GM23338 (cell line): Measurements from ENCODE around the gene OSBPL10. TPM values are rescaled to one million over a fixed set of nuclear protein-coding genes. Genes with fewer than 3 reads are reported as not detected.

Experiments used
- ATAC-seq: fragments of 200-7000 bp; cut with Tn5 transposase; 3 replicates; pipeline ENCODE4 v1.9.1; 2020
- DNase-seq: peaks from one replicate; pipeline ENCODE4 v3.0.0-alpha.2; 2015; ENCODE audit warnings: low spot score
- H2AFZ ChIP-seq: fragments of 200-600 bp; sonication (generic); 2 replicates; pipeline ENCODE4 v1.8.0; 2016; ENCODE audit warnings: antibody characterized with exemption, mild to moderate bottlenecking, moderate library complexity
- H3F3A ChIP-seq: fragments of 200-600 bp; sonication (generic); replicated peaks from 2 replicates; pipeline ENCODE4 v1.8.0; 2017; ENCODE audit warnings: antibody characterized with exemption, mixed run types, low read depth
- H3K27ac ChIP-seq: fragments of 200-600 bp; sonication (generic); 2 replicates; pipeline ENCODE4 v1.6.1; 2016; ENCODE audit warnings: low read depth
- H3K27me3 ChIP-seq: fragments of 200-600 bp; sonication (generic); 2 replicates; pipeline ENCODE4 v1.8.0; 2016; ENCODE audit warnings: mild to moderate bottlenecking, mixed run types, moderate library complexity; ENCODE audit not compliant: insufficient read depth
- H3K36me3 ChIP-seq: fragments of 200-600 bp; sonication (generic); 2 replicates; pipeline ENCODE4 v1.8.0; 2016; ENCODE audit warnings: mild to moderate bottlenecking; ENCODE audit not compliant: insufficient read depth
- H3K4me1 ChIP-seq: fragments of 200-600 bp; sonication (generic); 2 replicates; pipeline ENCODE4 v1.8.0; 2016; ENCODE audit warnings: mild to moderate bottlenecking, moderate library complexity; ENCODE audit not compliant: insufficient read depth
- H3K4me2 ChIP-seq: fragments of 200-600 bp; sonication (generic); 2 replicates; pipeline ENCODE4 v1.7.1; 2017; ENCODE audit warnings: mixed run types
- H3K4me3 ChIP-seq: fragments of 200-600 bp; sonication (generic); 2 replicates; pipeline ENCODE4 v1.6.1; 2016; ENCODE audit warnings: mixed run types
- H3K79me2 ChIP-seq: fragments of 200-600 bp; sonication (generic); replicated peaks from 2 replicates; pipeline ENCODE4 v1.8.0; 2017; ENCODE audit warnings: mild to moderate bottlenecking; ENCODE audit not compliant: insufficient read depth
- H3K9me2 ChIP-seq: fragments of 200-600 bp; sonication (generic); 2 replicates; pipeline ENCODE4 v1.8.0; 2017; ENCODE audit not compliant: insufficient read depth
- H4K20me1 ChIP-seq: fragments of 200-600 bp; sonication (generic); replicated peaks from 2 replicates; pipeline ENCODE4 v1.8.0; 2017; ENCODE audit warnings: mild to moderate bottlenecking; ENCODE audit not compliant: insufficient read depth
- H3K27ac Mint-ChIP-seq: 2 replicates; pipeline ENCODE4 v1.8.0; 2020; ENCODE audit warnings: inconsistent platforms, mild to moderate bottlenecking, moderate library complexity, mixed read lengths
- H3K27me3 Mint-ChIP-seq: 3 replicates; pipeline ENCODE4 v1.8.0; 2022; ENCODE audit warnings: low read depth, mild to moderate bottlenecking, moderate library complexity, mixed read lengths, inconsistent platforms; ENCODE audit not compliant: insufficient read depth, poor library complexity
- H3K36me3 Mint-ChIP-seq: 3 replicates; pipeline ENCODE4 v1.8.0; 2021; ENCODE audit warnings: low read depth, mild to moderate bottlenecking, inconsistent platforms, moderate library complexity, mixed read lengths
- H3K4me1 Mint-ChIP-seq: 3 replicates; pipeline ENCODE4 v1.8.0; 2020; ENCODE audit warnings: mild to moderate bottlenecking, inconsistent platforms, mixed read lengths
- H3K4me3 Mint-ChIP-seq: 3 replicates; pipeline ENCODE4 v1.8.0; 2021; ENCODE audit warnings: moderate library complexity, mild to moderate bottlenecking, inconsistent platforms, mixed read lengths
- H3K9me3 Mint-ChIP-seq: 3 replicates; pipeline ENCODE4 v1.8.0; 2020; ENCODE audit warnings: moderate library complexity, mild to moderate bottlenecking, inconsistent platforms, mixed read lengths
- EZH2phosphoT487 ChIP-seq: fragments of 200-600 bp; sonication (generic); IDR thresholded peaks from one replicate; pipeline ENCODE4 v1.8.1; 2018; ENCODE audit warnings: antibody characterized with exemption; ENCODE audit not compliant: unreplicated experiment
- JUNB ChIP-seq: IDR thresholded peaks from one replicate; pipeline ENCODE4 v1.6.1; 2016; ENCODE audit warnings: antibody characterized with exemption; ENCODE audit not compliant: unreplicated experiment
- NANOG ChIP-seq: IDR thresholded peaks from 2 replicates; pipeline ENCODE4 v1.6.1; 2016; ENCODE audit warnings: antibody characterized with exemption, borderline replicate concordance
- ZNF331 ChIP-seq: fragments of 250-450 bp; sonication (Bioruptor Pico); IDR thresholded peaks from 2 replicates; pipeline ENCODE4 v1.5.0; 2020; ENCODE audit warnings: low read depth, mild to moderate bottlenecking, moderate library complexity
- polyA plus RNA-seq: library from polyadenylated mRNA; unstranded; fragments of >200 nt; fragmentation: Nextera tagmentation; extraction: Ambion mirVana; gene quantifications from 2 replicates; pipeline ENCODE4 v1.2.1, GENCODE V29; 2016
- total RNA-seq: library from RNA; depleted of rRNA; stranded (reverse); fragments of >200 nt; shearing (Covaris generic); gene quantifications from 2 replicates; pipeline ENCODE4 v1.2.3, GENCODE V29; 2014
- TF ChIP-seq, protein P1 (sequence below), 2 experiments: fragments of 200-600 bp in 1 of 2; sonication (generic) in 1 of 2; conservative IDR thresholded peaks; 2 replicates each; pipeline versions ENCODE4 v1.5.1 to v1.6.1; 2016 to 2017; ENCODE audit warnings: antibody characterized with exemption in 2 of 2, low read depth in 2 of 2, mild to moderate bottlenecking in 2 of 2, moderate library complexity in 1 of 2
- TF ChIP-seq, protein P2 (sequence below): IDR thresholded peaks from 2 replicates; pipeline ENCODE4 v1.6.1; 2016; ENCODE audit warnings: antibody characterized with exemption
- TF ChIP-seq, protein P3 (sequence below): IDR thresholded peaks from one replicate; pipeline ENCODE4 v1.6.1; 2018; ENCODE audit warnings: antibody characterized with exemption; ENCODE audit not compliant: unreplicated experiment

OSBPL10 gene
- total and polyA plus RNA-seq, 2 experiments from 2014 or later = 23.8 to 149 TPM

DNA sequence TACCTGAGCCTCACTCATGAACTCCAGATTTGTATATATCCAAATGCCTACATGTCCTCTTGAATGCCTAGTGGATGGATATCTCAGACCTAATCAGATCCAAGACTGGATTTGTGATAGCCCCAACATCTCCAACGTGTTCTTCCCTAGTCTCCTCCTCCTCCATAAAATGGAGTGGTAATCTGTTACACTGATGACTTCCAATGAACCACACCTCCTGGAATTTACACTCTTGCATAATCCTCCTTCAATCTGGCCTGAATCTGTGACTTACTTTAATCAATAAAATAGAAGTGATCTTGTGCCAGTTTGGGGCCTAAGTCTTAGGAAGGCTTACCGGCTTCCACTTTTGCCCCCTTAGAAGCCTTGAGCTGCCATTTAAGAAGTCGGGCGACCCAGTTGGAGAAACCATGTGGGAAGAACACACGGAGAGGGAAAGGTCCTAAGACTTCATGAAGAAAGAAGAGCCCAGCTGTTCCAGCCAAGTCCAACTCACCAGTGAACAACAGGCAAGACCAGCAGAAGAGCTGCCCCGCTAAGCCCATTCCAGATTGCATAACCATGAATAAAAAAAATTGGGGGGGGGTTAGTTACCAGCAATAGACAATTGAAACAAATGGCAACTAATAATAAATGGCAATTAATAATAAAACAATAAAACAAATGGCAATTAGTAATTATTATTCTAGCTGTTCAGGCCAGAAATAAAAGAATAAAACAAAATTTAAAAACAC is 284.1 kb downstream of the OSBPL10 start:
- TF ChIP-seq, protein P1, sequence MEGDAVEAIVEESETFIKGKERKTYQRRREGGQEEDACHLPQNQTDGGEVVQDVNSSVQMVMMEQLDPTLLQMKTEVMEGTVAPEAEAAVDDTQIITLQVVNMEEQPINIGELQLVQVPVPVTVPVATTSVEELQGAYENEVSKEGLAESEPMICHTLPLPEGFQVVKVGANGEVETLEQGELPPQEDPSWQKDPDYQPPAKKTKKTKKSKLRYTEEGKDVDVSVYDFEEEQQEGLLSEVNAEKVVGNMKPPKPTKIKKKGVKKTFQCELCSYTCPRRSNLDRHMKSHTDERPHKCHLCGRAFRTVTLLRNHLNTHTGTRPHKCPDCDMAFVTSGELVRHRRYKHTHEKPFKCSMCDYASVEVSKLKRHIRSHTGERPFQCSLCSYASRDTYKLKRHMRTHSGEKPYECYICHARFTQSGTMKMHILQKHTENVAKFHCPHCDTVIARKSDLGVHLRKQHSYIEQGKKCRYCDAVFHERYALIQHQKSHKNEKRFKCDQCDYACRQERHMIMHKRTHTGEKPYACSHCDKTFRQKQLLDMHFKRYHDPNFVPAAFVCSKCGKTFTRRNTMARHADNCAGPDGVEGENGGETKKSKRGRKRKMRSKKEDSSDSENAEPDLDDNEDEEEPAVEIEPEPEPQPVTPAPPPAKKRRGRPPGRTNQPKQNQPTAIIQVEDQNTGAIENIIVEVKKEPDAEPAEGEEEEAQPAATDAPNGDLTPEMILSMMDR (conservative IDR thresholded peaks at IDR 0.05; ENCODE audit: low read depth in 2 of 2) = no peak
- TF ChIP-seq ZNF331 (CRISPR knock-in tag) = peak; percentile 85
- Histone ChIP-seq H3K36me3 (0 out of 2 replicates have a peak, but pooled peaks cover 22% of the 10 kb centered on the region), H3K9me2 (peaks cover 18% of the 10 kb centered on the region; the same call in 1 of the 2 replicates), H3K79me2 (peaks cover 16% of the 10 kb centered on the region), H3K4me2 (no peak overlapping the region), H2AFZ (no peak overlapping the region), H3K27ac (no peak overlapping the region), H3K27me3 (no peaks in the 10 kb centered on the region), H3F3A (no peaks in the 10 kb centered on the region), H3K4me3 (no peak overlapping the region), H3K4me1 (peaks cover 10% of the 10 kb centered on the region), H4K20me1 (no peaks in the 10 kb centered on the region)
- Mint-ChIP-seq H3K9me3 (no peaks in the 10 kb centered on the region; the same call in 2 of the 3 replicates), H3K27ac (no peak overlapping the region), H3K36me3 (peaks cover 43% of the 10 kb centered on the region), H3K27me3 (peaks cover 7% of the 10 kb centered on the region), H3K4me1 (no peaks in the 10 kb centered on the region), H3K4me3 (no peak overlapping the region)
- DNase-seq (no peak), ATAC-seq (no peak)

DNA sequence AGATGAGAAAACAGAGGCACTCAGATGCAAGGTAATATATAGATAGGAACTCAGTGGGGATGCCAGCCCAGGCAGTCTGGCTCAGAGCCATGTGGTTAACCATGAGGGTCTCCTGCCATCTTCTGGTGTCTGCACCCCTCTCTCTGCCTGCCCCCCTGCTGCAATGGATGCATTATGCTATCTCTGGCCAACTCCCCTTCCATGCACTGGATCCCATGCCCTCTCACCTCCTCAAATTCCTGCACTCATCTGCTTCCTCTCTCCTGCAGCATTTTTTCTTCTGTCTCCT is 285.1 kb downstream of the OSBPL10 start:
- no peaks in the 10 kb centered on the region for H3K4me1 Mint-ChIP-seq
- Histone ChIP-seq H3K79me2 (peaks cover 16% of the 10 kb centered on the region), H2AFZ (no peak overlapping the region), H3K27me3 (no peaks in the 10 kb centered on the region), H3K4me1 (peaks cover 10% of the 10 kb centered on the region), H3K9me2 (peaks cover 18% of the 10 kb centered on the region; the same call in 1 of the 2 replicates), H4K20me1 (no peaks in the 10 kb centered on the region), H3K4me3 (no peak overlapping the region), H3F3A (no peaks in the 10 kb centered on the region), H3K36me3 (peaks cover 26% of the 10 kb centered on the region; the same call in 1 of the 2 replicates), H3K4me2 (no peak overlapping the region), H3K27ac (no peak overlapping the region)
- H3K36me3 Mint-ChIP-seq = peaks cover 42% of the 10 kb centered on the region
- no peak overlapping the region for H3K27ac Mint-ChIP-seq
- no peak; the same call in 2 of the 3 replicates for ATAC-seq
- DNase-seq = no peak
- H3K9me3 Mint-ChIP-seq = peaks cover under 1% of the 10 kb centered on the region; the same call in 1 of the 3 replicates
- TF ChIP-seq NANOG (no peak), EZH2phosphoT487 (no peak), JUNB (no peak), ZNF331 (CRISPR knock-in tag) (no peak)
- TF ChIP-seq, protein P2, sequence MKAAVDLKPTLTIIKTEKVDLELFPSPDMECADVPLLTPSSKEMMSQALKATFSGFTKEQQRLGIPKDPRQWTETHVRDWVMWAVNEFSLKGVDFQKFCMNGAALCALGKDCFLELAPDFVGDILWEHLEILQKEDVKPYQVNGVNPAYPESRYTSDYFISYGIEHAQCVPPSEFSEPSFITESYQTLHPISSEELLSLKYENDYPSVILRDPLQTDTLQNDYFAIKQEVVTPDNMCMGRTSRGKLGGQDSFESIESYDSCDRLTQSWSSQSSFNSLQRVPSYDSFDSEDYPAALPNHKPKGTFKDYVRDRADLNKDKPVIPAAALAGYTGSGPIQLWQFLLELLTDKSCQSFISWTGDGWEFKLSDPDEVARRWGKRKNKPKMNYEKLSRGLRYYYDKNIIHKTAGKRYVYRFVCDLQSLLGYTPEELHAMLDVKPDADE = no peak
- TF ChIP-seq, protein P3, sequence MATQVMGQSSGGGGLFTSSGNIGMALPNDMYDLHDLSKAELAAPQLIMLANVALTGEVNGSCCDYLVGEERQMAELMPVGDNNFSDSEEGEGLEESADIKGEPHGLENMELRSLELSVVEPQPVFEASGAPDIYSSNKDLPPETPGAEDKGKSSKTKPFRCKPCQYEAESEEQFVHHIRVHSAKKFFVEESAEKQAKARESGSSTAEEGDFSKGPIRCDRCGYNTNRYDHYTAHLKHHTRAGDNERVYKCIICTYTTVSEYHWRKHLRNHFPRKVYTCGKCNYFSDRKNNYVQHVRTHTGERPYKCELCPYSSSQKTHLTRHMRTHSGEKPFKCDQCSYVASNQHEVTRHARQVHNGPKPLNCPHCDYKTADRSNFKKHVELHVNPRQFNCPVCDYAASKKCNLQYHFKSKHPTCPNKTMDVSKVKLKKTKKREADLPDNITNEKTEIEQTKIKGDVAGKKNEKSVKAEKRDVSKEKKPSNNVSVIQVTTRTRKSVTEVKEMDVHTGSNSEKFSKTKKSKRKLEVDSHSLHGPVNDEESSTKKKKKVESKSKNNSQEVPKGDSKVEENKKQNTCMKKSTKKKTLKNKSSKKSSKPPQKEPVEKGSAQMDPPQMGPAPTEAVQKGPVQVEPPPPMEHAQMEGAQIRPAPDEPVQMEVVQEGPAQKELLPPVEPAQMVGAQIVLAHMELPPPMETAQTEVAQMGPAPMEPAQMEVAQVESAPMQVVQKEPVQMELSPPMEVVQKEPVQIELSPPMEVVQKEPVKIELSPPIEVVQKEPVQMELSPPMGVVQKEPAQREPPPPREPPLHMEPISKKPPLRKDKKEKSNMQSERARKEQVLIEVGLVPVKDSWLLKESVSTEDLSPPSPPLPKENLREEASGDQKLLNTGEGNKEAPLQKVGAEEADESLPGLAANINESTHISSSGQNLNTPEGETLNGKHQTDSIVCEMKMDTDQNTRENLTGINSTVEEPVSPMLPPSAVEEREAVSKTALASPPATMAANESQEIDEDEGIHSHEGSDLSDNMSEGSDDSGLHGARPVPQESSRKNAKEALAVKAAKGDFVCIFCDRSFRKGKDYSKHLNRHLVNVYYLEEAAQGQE = no peak
- TF ChIP-seq, protein P1 (conservative IDR thresholded peaks at IDR 0.05; ENCODE audit: low read depth in 2 of 2) = no peak
- H3K4me3 Mint-ChIP-seq = no peak overlapping the region
- H3K27me3 Mint-ChIP-seq = peaks cover 8% of the 10 kb centered on the region
